Activated T-helper 17 cell treated with anti-CD3 and anti-CD28 coated beads, Interleukin-2, amount 50 U/mL, for 72 hours (primary cell): ENCODE data around the gene LIN37. TPM values are rescaled to one million over a fixed set of nuclear protein-coding genes. Genes with fewer than 3 reads are reported as not detected.

Experiments used
- ATAC-seq: fragments of 150-1000 bp; cut with Tn5 transposase; replicated peaks from 2 replicates; pipeline ENCODE4 v1.10.0; 2021; ENCODE audit warnings: mild to moderate bottlenecking, moderate library complexity
- H3K27ac Mint-ChIP-seq: one replicate; pipeline ENCODE4 v1.8.0; 2022; ENCODE audit warnings: mixed read lengths
- H3K27me3 Mint-ChIP-seq: one replicate; pipeline ENCODE4 v1.8.0; 2022; ENCODE audit warnings: mixed read lengths
- H3K36me3 Mint-ChIP-seq: one replicate; pipeline ENCODE4 v1.8.0; 2022; ENCODE audit warnings: low read depth, mild to moderate bottlenecking, mixed read lengths
- H3K4me1 Mint-ChIP-seq: one replicate; pipeline ENCODE4 v1.8.0; 2022; ENCODE audit warnings: mixed read lengths
- H3K4me3 Mint-ChIP-seq: one replicate; pipeline ENCODE4 v1.8.0; 2022; ENCODE audit warnings: mild to moderate bottlenecking, mixed read lengths
- H3K9me3 Mint-ChIP-seq: one replicate; pipeline ENCODE4 v1.8.0; 2022; ENCODE audit warnings: mixed read lengths
- total RNA-seq, 2 donors: library from RNA; stranded (reverse); gene quantifications; one replicate each; pipeline ENCODE4 v1.2.3, GENCODE V29; 2022

Gene LIN37
- total RNA-seq, 2 donors from 2014 or later = 11.0 to 20.1 TPM

DNA sequence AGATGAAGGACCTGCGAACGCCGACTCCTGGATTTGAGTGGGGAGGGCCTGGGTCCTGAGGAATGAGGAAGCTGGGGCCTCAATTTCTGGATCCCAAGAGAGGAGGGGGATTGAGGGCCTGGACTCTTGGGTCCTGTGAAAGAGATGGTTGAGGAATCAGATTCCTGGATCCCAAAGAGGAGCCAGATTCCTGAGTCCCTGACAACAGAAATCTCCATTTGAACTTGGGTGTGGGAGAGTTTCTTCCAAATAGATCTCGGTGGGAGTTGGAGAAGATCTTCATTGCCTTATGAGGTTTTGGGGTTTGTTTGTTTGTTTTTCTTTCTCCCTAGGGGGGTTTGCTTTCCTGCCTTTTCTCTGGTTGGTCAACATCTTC, 2.3 kb upstream of the LIN37 start:
- Mint-ChIP-seq H3K27me3 (no peaks in the 10 kb centered on the region), H3K27ac (peak overlapping the region; percentile 96), H3K9me3 (no peaks in the 10 kb centered on the region), H3K4me1 (peaks cover 17% of the 10 kb centered on the region), H3K4me3 (peak overlapping the region; percentile 95), H3K36me3 (peaks cover 31% of the 10 kb centered on the region)
- no peak for ATAC-seq

DNA sequence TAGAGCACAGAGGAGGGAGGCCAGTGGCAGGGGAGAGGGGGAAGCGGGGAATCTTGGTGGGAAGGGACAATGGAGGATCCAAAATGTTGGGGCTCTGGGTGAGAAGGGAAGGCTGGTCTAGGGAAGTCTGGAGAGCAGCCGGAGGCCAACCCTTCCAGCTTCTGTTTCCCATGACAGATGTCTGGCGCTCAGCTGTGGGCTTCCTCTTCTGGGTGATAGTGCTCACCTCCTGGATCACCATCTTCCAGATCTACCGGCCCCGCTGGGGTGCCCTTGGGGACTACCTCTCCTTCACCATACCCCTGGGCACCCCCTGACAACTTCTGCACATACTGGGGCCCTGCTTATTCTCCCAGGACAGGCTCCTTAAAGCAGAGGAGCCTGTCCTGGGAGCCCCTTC, 1.8 kb upstream of the LIN37 start:
- no peak for ATAC-seq
- Mint-ChIP-seq H3K27me3 (no peaks in the 10 kb centered on the region), H3K9me3 (no peaks in the 10 kb centered on the region), H3K27ac (peak overlapping the region; percentile 96), H3K4me3 (peak overlapping the region; percentile 95), H3K4me1 (peaks cover 17% of the 10 kb centered on the region), H3K36me3 (peaks cover 30% of the 10 kb centered on the region)

DNA sequence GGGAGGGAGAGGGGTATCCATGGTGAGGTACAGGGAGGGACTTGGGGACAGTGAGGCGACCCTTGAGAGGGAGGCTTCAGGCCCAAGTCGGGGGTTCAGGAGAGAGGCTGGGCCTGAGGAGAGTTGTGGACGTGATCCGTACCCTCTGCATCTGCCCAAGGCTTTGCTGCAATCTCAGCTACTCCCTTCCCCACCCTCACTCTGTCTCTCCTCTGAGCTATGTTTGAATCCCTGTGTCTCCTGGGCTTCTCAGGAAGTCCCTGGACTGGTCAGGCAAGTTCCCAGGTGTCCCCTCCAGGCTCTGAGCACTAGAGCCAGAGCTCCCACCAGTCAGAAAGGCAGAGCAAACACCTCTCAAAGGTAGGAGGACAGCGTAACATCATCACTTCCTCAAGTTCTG, 1.8 kb downstream of the LIN37 start:
- no peak for ATAC-seq
- Mint-ChIP-seq H3K4me3 (peak overlapping the region; percentile 27), H3K36me3 (peaks cover 17% of the 10 kb centered on the region), H3K27ac (peak overlapping the region; percentile 94), H3K27me3 (no peaks in the 10 kb centered on the region), H3K9me3 (no peaks in the 10 kb centered on the region), H3K4me1 (peaks cover 8% of the 10 kb centered on the region)

DNA sequence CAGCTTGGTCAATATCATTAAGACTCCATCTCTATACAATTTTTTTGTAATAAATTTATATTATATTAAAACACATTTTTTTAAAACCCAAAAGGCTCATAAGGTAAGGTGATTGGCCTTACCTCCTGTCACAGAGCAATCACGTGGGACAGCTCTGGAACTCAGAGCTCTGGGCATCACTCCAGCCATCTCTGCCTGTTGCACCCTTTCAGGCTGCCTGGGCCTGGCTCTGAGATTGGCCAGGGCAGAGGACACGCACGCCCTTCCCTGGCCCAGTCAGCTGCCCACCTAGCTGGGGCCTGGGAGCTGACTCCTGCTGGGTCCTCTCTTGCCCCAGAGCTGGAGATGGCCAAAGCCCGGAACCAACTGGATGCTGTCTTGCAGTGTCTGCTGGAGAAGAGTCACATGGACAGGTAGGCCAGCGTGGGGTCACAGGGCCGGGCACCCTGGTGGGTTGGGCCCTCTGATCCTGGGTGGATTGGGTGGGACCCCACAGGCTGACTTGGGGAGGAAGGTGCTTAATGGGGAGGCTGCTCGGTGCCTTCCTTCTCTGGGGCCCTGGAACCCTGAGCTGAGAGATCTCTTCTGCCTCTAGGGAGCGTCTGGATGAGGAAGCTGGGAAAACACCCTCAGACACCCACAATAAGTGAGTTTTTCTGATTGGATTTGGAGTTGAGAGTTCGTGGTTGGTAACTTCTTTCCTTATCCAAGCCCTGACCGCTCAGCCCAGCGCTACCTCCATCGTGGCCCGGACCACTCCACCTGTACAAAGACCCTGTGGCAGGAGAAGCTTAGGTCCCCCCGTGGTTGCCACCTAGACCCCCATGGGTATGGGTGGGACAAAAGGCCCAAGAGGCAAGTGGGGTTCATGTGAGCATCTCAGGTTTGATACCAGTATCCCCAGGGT, 3.7 kb downstream of the LIN37 start:
- no peak overlapping the region for H3K27ac Mint-ChIP-seq
- no peaks in the 10 kb centered on the region for H3K27me3 Mint-ChIP-seq
- H3K36me3 Mint-ChIP-seq = peaks cover 14% of the 10 kb centered on the region

DNA sequence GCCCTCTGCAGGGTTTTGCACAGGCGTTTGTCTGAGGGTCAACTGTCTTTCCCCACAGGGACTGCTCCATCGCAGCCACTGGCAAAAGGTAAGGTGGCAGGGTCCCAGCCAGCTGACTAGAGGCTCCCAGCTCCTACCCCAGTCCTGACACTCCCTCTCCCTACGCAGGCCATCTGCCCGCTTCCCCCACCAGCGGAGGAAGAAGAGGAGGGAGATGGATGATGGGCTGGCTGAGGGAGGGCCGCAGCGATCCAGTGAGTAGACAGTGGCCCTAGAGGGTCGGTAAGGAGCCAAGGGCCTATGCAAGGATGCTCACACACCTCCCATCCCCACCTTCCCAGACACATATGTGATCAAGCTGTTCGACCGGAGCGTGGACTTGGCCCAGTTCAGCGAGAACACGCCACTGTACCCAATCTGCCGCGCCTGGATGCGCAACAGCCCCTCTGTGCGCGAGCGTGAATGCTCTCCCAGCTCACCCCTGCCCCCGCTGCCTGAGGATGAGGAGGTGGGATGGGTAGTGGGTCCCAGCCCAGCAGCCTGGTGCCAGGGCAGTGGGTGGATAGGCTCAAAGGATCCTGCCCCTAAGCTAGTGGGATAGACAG, 4.5 kb downstream of the LIN37 start:
- H3K27ac Mint-ChIP-seq = no peak overlapping the region
- no peaks in the 10 kb centered on the region for H3K27me3 Mint-ChIP-seq
- no peaks in the 10 kb centered on the region for H3K9me3 Mint-ChIP-seq
- no peak overlapping the region for H3K4me3 Mint-ChIP-seq
- no peak for ATAC-seq
- peaks cover 17% of the 10 kb centered on the region for H3K36me3 Mint-ChIP-seq
- H3K4me1 Mint-ChIP-seq = peaks cover 9% of the 10 kb centered on the region

More for the DNA sequence above, 3.7 kb downstream of the LIN37 start:
- no peak overlapping the region for H3K4me3 Mint-ChIP-seq
- H3K9me3 Mint-ChIP-seq = no peaks in the 10 kb centered on the region
- ATAC-seq = no peak
- peaks cover 9% of the 10 kb centered on the region for H3K4me1 Mint-ChIP-seq

DNA sequence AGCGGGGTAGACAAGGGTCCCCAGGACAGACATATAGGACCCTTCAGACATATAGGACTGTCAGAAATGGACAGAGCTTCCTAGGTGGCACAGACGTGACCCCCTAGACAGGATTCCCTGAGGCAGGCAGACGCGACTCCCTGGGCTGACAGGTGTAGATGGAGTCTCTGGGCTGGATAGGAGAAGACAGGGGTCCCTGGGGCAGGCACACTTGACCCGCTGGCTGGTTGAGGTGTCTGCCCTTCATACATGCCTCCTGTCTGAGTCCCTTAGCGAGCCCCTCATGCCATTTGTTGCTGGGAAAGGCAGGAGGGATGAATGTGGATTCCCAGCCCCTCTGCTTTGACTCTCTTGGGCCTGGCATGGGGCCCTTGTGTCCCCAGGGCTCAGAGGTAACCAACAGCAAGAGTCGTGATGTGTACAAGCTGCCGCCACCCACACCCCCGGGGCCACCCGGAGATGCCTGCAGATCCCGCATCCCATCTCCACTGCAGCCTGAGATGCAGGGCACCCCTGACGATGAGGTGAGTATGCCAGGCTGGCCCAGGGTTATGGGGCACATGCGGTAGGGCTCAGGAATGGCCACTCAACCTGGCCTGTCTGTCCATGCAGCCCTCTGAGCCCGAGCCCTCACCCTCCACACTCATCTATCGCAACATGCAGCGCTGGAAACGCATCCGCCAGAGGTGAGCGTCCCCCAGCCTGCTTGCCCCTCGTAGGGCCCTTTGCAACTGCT, 5.4 kb downstream of the LIN37 start:
- Mint-ChIP-seq H3K9me3 (no peaks in the 10 kb centered on the region), H3K4me3 (no peak overlapping the region), H3K4me1 (peaks cover 9% of the 10 kb centered on the region), H3K36me3 (peaks cover 12% of the 10 kb centered on the region), H3K27me3 (no peaks in the 10 kb centered on the region), H3K27ac (no peak overlapping the region)
- no peak for ATAC-seq

DNA sequence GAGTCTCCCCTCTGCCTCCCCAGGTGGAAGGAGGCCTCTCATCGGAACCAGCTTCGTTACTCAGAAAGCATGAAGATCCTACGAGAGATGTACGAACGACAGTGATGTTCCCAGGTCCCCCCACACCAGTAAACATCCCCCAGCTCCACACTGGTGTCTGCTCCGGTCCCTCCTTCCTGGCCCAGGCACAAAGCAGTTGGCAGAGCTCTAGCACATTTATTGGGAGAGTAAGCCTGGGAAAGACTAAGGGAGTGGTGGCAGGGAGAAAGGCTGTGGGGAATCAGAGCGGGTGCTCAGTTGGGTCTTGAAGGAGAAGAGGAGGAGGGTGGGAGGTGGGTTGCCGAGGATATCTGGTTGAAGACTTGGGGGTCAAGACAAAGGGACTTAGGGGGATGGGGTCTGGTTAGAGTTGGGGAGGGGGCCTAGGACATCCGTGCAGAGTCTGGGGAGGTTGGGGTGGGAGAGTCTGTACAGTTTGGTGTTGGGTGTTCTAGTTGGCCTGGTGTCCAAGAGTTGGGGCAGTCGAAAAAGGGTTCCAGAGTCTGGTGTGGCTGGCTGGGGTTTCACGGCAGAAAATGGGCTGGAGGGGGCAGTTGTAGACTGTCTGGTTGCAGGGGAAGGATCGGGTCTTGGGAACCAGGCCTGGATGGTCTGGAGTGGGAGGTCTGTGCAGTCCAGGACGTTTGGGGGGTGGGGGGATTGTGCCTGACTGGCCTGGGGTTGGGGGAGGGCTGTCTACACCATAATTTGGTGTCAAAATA, 6.2 kb downstream of the LIN37 start:
- ATAC-seq = no peak
- Mint-ChIP-seq H3K9me3 (no peaks in the 10 kb centered on the region), H3K27ac (no peak overlapping the region), H3K36me3 (peaks cover 12% of the 10 kb centered on the region), H3K27me3 (no peaks in the 10 kb centered on the region), H3K4me3 (peak overlapping the region; percentile 43), H3K4me1 (peaks cover 12% of the 10 kb centered on the region)

DNA sequence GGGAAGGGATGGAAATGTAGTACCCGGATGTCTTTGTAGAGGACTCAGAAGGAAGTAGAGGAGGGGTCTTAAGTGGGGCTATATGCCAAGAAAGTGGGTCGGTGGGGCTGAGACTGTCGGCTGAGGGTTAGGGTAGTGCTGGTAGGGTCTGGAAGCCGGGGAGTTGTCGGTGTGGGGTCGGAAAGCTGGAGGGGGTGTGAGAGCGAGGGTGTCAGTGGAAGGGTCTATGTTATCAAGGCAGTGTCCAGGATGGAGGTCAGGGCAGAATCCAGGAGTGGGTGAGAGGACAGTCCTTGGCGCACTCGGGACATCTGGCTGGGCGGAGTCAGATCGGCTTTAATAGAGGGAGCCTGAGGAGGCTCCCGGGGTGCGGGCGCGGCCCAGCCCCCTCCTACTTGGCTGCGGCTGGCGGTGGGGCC, 6.8 kb downstream of the LIN37 start:
- H3K4me1 Mint-ChIP-seq = peaks cover 14% of the 10 kb centered on the region
- H3K4me3 Mint-ChIP-seq = peak overlapping the region; percentile 43
- H3K36me3 Mint-ChIP-seq = peaks cover 12% of the 10 kb centered on the region
- no peak for ATAC-seq
- no peaks in the 10 kb centered on the region for H3K27me3 Mint-ChIP-seq
- H3K27ac Mint-ChIP-seq = no peak overlapping the region
- no peaks in the 10 kb centered on the region for H3K9me3 Mint-ChIP-seq

DNA sequence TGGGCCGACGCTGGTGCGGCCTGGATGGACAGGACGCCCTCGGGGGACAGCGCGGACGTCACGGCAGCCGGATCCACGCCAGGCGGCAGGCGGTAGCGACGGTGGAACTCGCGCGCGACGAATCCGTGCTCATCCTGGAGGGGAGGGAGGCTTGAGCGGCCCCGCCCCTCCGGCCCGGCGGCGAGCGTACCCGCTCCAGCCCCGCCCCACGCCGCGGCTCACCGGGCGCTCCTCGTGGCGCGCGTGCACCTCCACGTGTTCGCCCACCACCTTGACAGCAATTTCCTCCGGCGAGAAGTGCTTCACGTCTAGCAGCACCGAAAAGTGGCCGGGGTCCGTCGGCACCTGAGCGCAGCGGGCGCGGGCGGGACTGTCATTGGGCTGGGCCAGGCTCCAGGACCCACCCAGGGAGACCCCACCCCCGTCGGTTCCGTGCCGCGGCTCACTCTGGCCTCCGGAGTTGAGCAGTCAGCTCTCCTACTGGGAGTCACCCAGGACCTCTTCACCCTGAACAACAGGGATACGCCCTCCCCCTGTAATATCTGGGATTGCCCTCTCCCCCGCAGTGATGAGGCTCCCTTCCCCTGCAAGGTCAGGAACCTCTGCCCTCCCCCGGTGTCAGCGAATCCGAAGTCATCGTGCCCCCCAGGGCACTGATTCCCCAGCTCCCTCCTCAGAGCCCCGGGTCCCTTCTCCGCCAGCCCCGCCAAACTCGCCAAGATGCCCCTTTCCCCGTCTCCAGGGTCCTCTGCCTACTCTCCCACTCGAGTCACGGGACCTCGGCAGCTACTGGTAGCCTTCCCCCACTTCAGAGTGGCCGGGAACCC, 7.4 kb downstream of the LIN37 start:
- Mint-ChIP-seq H3K4me3 (peak overlapping the region; percentile 54), H3K9me3 (no peaks in the 10 kb centered on the region), H3K36me3 (peaks cover 12% of the 10 kb centered on the region), H3K4me1 (peaks cover 14% of the 10 kb centered on the region), H3K27me3 (no peaks in the 10 kb centered on the region), H3K27ac (no peak overlapping the region)
- no peak for ATAC-seq

DNA sequence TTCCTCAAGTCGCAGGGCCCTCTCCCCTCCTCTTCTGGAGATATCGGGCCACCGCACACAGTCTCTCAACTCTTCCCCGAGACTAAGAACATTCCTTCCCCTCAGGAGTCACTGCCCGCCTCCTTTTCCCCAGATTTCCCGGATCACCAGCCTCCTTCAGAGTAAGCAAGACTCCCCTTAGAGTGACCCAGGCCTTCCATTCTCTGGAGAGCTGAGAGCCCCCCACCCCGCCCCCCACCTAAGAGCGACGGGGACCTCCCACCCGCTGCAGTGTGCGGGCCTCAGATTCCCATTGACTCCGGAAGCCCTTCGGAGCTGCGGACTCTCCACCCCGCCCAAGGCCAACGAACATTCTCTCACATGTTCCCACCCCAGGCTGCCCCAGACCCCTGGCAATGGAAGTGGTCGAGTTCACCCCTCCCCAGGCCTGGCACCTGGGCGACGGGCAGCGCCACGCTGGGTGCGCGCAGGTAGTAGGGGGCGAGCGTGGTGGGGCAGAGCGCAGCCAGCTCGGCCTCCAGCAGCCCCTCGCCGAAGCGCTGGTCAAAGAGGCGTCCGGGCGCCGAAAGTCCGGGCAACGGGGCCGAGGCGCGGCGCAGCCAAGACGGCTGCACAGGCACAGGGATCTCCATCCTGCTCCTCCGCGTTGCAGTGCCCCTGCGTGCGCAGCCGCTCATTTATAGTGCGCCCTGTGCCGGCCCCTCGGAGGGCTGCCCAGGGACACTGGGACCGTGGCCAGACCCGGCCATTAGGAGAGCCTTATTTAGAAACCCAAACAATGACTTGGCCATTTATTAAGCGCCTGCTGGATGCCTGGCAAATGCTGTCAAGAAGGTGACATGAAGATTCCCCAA, 8.2 kb downstream of the LIN37 start, which contains the start of gene HSPB6:
Gene HSPB6, minus strand, starts transcription at position 653 of the 854 bp plus-strand sequence. Its CDS starts 21 bp downstream, at position 632.
- no peak for ATAC-seq
- H3K9me3 Mint-ChIP-seq = no peaks in the 10 kb centered on the region
- H3K27me3 Mint-ChIP-seq = no peaks in the 10 kb centered on the region
- peaks cover 14% of the 10 kb centered on the region for H3K4me1 Mint-ChIP-seq
- H3K36me3 Mint-ChIP-seq = peaks cover 12% of the 10 kb centered on the region
- H3K27ac Mint-ChIP-seq = peak within 1 kb of the TSS; percentile 93
- H3K4me3 Mint-ChIP-seq = peak within 1 kb of the TSS; percentile 86

DNA sequence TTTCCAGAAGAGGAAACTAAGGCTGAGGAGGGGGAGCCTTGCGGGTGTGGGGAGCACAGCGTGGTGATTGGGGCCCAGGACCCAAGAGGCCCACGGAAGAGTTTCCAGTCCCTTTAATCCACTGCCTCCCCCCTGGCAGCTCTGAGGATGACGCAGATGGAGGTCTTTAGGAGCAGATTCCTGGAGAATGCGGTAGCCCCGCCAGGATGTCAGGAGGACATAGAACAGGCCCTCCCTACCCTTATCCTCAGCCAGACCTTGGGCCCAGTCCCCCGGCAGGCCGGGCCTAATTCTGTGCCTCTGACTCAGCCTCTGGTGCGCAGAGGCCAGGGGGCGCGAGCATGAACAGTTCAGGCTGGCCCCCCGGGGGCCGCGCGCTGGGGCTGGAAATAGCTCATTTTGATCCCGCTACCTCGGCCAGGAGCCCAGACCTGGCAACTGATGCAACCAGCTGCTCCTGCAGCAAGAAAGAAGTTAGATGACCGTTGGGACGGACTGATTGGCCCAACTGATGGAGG, 8.9 kb downstream of the LIN37 start:
- no peaks in the 10 kb centered on the region for H3K9me3 Mint-ChIP-seq
- H3K36me3 Mint-ChIP-seq = peaks cover 18% of the 10 kb centered on the region
- peak overlapping the region; percentile 86 for H3K4me3 Mint-ChIP-seq
- H3K27me3 Mint-ChIP-seq = no peaks in the 10 kb centered on the region
- peaks cover 14% of the 10 kb centered on the region for H3K4me1 Mint-ChIP-seq
- H3K27ac Mint-ChIP-seq = peak overlapping the region; percentile 93
- no peak for ATAC-seq

DNA sequence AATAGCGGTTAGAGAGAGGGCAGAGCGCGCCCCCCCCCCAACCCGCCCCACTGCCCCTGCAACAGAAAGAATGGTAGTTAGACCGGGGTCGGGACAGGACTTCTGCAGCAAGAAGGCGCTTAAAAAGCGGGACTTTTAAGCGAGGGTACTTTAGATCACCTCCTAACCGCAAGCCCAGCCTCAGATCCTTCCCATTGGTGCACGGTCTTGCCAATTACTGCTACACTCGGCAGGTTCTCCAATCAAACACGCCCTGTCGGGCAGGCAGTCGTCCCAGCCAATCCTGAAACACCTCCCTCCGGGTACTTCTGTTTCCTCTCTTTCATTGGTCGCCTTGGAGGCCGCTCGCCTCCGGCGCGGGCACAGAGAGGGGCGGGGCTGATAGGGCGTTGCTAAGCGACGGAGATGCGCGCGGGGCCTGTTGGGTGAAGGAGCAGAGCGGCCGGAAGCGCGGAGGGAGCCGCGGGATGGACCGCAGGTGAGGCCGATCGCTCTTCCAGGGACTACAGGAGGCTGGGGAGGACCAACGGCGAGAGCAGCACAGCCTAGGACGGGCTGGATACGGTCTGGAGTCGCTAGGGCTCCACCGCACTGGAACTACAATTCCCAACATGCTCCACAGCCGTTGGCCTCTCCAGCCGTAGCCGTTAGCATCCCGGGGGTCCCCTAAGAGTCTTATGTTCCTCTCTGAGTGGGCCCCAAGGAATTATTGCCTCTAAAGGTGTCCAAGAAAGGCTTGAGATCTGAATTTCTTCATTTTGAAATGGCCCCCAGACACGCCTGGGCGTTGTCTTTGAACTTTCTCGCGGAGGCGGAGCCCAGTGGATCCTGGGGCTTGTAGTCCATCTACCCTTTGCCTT, 9.6 kb downstream of the LIN37 start, which contains the start of gene PROSER3:
Gene PROSER3, plus strand, starts transcription at position 428 of the 860 bp plus-strand sequence. Its CDS starts 40 bp downstream, at position 468.
- ATAC-seq = peak; percentile 99
- peak within 1 kb of the TSS; percentile 93 for H3K27ac Mint-ChIP-seq

More for the DNA sequence above, 9.6 kb downstream of the LIN37 start, which contains the start of gene PROSER3:
- no peaks in the 10 kb centered on the region for H3K27me3 Mint-ChIP-seq
- no peaks in the 10 kb centered on the region for H3K9me3 Mint-ChIP-seq
- peaks cover 14% of the 10 kb centered on the region for H3K4me1 Mint-ChIP-seq
- H3K36me3 Mint-ChIP-seq = peaks cover 22% of the 10 kb centered on the region
- H3K4me3 Mint-ChIP-seq = peak within 1 kb of the TSS; percentile 86
